GM12891 (cell line): Measurements from ENCODE around the gene WLS.

Experiments
- POLR2A ChIP-seq: IDR thresholded peaks from 2 replicates; pipeline ENCODE4 v1.6.1; 2011; ENCODE audit warnings: low read depth, low read length, control low read depth
- POLR2AphosphoS5 ChIP-seq: IDR thresholded peaks from 2 replicates; pipeline ENCODE4 v1.6.1; 2011; ENCODE audit warnings: low read depth, low read length, control low read depth
- POU2F2 ChIP-seq: IDR thresholded peaks from 2 replicates; pipeline ENCODE4 v1.6.1; 2011; ENCODE audit warnings: low read depth, mild to moderate bottlenecking, control low read depth, low read length, moderate library complexity

GRCh38 chr1:68143633-68144032 is 88.7 kb downstream of the WLS start:
- no peak for TF ChIP-seq POLR2A
- TF ChIP-seq POU2F2, result no peak
- TF ChIP-seq POLR2AphosphoS5, result no peak
